ENCODE measurements around the gene OR5AN1. TPM values are rescaled to one million over a fixed set of nuclear protein-coding genes. Genes with fewer than 3 reads are reported as not detected.
"Not testable (repeated sequence)": the region's sequence is repeated elsewhere in the genome, so short reads cannot be mapped to it uniquely, and the experiment has no call there.

OR5AN1 gene, protein sequence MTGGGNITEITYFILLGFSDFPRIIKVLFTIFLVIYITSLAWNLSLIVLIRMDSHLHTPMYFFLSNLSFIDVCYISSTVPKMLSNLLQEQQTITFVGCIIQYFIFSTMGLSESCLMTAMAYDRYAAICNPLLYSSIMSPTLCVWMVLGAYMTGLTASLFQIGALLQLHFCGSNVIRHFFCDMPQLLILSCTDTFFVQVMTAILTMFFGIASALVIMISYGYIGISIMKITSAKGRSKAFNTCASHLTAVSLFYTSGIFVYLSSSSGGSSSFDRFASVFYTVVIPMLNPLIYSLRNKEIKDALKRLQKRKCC
- total RNA-seq, result not detected

DNA sequence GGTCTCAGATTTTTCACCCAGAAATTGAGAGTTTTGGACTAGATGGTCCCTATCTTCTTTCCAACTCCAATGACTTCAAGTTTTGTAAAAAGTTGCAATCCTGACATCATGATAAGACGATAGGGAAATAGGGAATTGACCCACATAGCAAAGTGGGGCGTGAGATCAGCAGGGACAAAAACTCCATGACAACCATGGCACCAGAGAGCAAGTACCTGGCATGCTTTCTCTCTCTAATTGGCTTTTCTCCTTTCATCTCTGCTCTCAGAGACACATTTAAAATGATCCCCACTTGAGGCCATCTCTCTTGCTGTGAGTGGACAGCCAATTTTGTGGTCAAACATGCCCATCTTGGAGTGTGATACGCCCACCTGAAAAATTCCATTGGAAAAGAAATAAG, at the start of gene OR5AN1:
OR5AN1 (plus strand) TSS at position 301 of the 400 bp plus-strand sequence. CDS start 5,564 bp downstream, outside the sequence.
- Histone ChIP-seq H3K27me3 (replicated peaks; ENCODE audit: insufficient read depth) (no peaks in the 10 kb centered on the region), H3K4me3 (no peak within 1 kb of the TSS), H3K27ac (no peak within 1 kb of the TSS), H3K9me3 (no peaks in the 10 kb centered on the region), H3K36me3 (no peaks in the 10 kb centered on the region), H3K4me1 (replicated peaks) (no peaks in the 10 kb centered on the region)
- WGBS, result 70% methylated on average over 3 of the region's 3 CpGs
- intact Hi-C loops (cut with DNase I), result no loop called here
- no peak for DNase-seq (ENCODE audit: low spot score)
- no peak for TF ChIP-seq POLR2AphosphoS5 (IDR thresholded peaks at IDR 0.05)
- TF ChIP-seq POLR2A (IDR thresholded peaks at IDR 0.05), result no peak
- TF ChIP-seq, protein P1, sequence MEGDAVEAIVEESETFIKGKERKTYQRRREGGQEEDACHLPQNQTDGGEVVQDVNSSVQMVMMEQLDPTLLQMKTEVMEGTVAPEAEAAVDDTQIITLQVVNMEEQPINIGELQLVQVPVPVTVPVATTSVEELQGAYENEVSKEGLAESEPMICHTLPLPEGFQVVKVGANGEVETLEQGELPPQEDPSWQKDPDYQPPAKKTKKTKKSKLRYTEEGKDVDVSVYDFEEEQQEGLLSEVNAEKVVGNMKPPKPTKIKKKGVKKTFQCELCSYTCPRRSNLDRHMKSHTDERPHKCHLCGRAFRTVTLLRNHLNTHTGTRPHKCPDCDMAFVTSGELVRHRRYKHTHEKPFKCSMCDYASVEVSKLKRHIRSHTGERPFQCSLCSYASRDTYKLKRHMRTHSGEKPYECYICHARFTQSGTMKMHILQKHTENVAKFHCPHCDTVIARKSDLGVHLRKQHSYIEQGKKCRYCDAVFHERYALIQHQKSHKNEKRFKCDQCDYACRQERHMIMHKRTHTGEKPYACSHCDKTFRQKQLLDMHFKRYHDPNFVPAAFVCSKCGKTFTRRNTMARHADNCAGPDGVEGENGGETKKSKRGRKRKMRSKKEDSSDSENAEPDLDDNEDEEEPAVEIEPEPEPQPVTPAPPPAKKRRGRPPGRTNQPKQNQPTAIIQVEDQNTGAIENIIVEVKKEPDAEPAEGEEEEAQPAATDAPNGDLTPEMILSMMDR (IDR thresholded peaks at IDR 0.05), result no peak

DNA sequence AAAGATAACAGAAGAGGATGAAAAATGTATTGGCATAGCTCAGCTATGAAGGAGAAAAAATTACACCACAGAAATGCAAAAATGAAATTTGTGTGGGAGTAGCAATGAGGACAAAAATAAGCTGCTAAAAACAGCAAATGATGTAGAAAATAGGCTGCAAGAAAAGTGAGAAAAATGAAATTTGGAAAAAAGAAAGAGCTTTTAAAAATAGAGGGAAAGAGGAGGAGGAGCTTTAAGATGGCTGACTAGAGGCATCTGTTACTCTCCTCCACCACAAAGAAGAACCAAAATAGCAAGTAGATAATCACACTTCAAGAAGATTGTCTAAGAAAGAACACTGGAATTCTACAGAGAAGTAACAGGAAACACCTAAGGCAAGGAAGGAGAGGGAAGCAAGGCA, 23.7 kb upstream of the OR5AN1 start:
- H3K4me3 ChIP-seq, result no peak overlapping the region
- intact Hi-C loops (cut with DNase I), result no loop called here

DNA sequence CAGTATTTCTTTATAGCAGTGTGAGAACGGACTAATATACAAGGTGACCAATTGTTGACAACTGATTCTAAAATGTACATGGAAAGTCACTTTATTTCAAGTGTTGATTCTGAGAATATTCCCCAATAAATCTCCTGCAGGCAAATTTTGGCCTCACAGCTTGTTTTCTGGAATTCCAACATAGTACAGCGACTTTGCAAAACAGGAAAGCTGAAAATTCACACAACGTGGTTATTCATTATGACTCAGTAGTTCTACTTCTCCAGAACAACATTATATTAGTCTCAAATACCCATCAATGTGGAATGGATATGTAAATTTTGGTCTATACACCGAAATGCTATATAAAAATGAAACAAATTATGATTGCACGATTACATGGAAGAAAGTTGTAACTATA, 22.5 kb upstream of the OR5AN1 start:
- H3K36me3 ChIP-seq, result no peaks in the 10 kb centered on the region
- no peak overlapping the region for H3K27ac ChIP-seq
- no peak for TF ChIP-seq POLR2AphosphoS5 (IDR thresholded peaks at IDR 0.05)
- TF ChIP-seq, protein P1 (IDR thresholded peaks at IDR 0.05), result no peak
- H3K4me1 ChIP-seq (replicated peaks), result no peaks in the 10 kb centered on the region
- WGBS, result 85% methylated on average over 5 of the region's 5 CpGs
- no peaks in the 10 kb centered on the region for H3K9me3 ChIP-seq
- no peak overlapping the region for H3K4me3 ChIP-seq
- DNase-seq (ENCODE audit: low spot score), result no peak
- intact Hi-C loops (cut with DNase I), result no loop called here
- no peaks in the 10 kb centered on the region for H3K27me3 ChIP-seq (replicated peaks; ENCODE audit: insufficient read depth)

More for the DNA sequence above, 23.7 kb upstream of the OR5AN1 start:
- H3K4me1 ChIP-seq (replicated peaks), result no peaks in the 10 kb centered on the region
- H3K27ac ChIP-seq, result no peak overlapping the region
- no peaks in the 10 kb centered on the region for H3K36me3 ChIP-seq
- DNase-seq (ENCODE audit: low spot score), result no peak
- TF ChIP-seq POLR2AphosphoS5 (IDR thresholded peaks at IDR 0.05), result no peak
- TF ChIP-seq, protein P1 (IDR thresholded peaks at IDR 0.05), result no peak
- no peak for TF ChIP-seq POLR2A (IDR thresholded peaks at IDR 0.05)
- no peaks in the 10 kb centered on the region for H3K9me3 ChIP-seq
- no peaks in the 10 kb centered on the region for H3K27me3 ChIP-seq (replicated peaks; ENCODE audit: insufficient read depth)

GRCh38 chr11:59336931-59337330, 21.8 kb upstream of the OR5AN1 start:
- intact Hi-C loops (cut with DNase I), result no loop called here
- no peak for TF ChIP-seq POLR2AphosphoS5 (IDR thresholded peaks at IDR 0.05)
- TF ChIP-seq, protein P1 (IDR thresholded peaks at IDR 0.05), result no peak
- TF ChIP-seq POLR2A (IDR thresholded peaks at IDR 0.05), result no peak
- Histone ChIP-seq H3K27ac (no peak overlapping the region), H3K36me3 (no peaks in the 10 kb centered on the region), H3K27me3 (replicated peaks; ENCODE audit: insufficient read depth) (no peaks in the 10 kb centered on the region), H3K9me3 (no peaks in the 10 kb centered on the region), H3K4me1 (replicated peaks) (no peaks in the 10 kb centered on the region), H3K4me3 (no peak overlapping the region)
- no peak for DNase-seq (ENCODE audit: low spot score)

DNA sequence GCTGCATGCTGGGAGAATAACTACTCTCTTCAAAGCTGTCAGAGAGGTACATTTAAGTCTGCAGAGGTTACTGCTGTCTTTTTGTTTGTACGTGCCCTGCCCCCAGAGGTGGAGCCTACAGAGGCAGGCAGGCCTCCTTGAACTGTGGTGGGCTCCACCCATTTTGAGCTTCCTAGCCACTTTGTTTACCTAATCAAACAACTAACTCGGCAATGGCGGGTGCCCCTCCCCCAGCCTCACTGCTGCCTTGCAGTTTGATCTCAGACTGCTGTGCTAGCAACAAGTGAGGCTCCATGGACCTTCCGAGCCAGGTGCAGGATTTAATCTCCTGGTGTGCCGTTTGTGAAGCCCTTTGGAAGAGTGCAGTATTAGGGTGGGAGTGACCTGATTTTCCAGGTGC, 9.0 kb upstream of the OR5AN1 start:
- H3K4me3 ChIP-seq; H3K27ac ChIP-seq; H3K4me1 ChIP-seq (replicated peaks); intact Hi-C loops (cut with DNase I); DNase-seq (ENCODE audit: low spot score); H3K9me3 ChIP-seq; H3K36me3 ChIP-seq; H3K27me3 ChIP-seq (replicated peaks; ENCODE audit: insufficient read depth): not testable (repeated sequence)
- 73% methylated on average over 5 of the region's 5 CpGs for WGBS
